Measurements from ENCODE around the gene ICE1. TPM values are rescaled to one million over a fixed set of nuclear protein-coding genes. Genes with fewer than 3 reads are reported as not detected.

ICE1 gene
- total and polyA plus RNA-seq, 2 donors (not counting 1 experiment from before 2014, with no cell fraction given): 6.5 to 39.7 TPM

DNA sequence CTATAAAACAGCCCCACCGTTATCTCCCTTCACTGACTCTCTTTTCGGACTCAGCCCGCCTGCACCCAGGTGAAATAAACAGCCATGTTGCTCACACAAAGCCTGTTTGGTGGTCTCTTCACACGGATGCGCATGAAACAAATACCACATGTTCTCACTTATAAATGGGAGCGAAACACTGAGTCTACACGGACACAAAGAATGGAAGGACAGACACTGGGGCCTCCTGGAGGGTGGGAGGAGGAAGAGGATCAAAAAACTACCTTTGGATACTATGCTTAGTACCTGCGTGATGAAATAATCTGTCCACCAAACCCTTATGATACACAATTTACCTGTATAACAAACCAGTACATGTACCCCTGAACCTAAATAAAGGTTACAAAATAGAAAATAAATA is 98.6 kb downstream of the ICE1 start:
- intact Hi-C loops (cut with micrococcal nuclease): no loop called here
- Histone ChIP-seq H2AFZ (ENCODE audit: insufficient read depth, low read depth, low read length, poor library complexity, severe bottlenecking) (peak overlapping the region; percentile 56), H3K79me2 (ENCODE audit: control insufficient read depth, insufficient read depth, low read length) (no peaks in the 10 kb centered on the region), H3K4me1 (ENCODE audit: control insufficient read depth in 2 of 2, insufficient read depth in 2 of 2, low read length in 2 of 2) (peaks cover 7 to 9% of the 10 kb centered on the region in 2 donors), H3K9ac (ENCODE audit: low read length) (no peak overlapping the region), H3K4me2 (replicated peaks; ENCODE audit: low read depth, low read length, poor library complexity, severe bottlenecking) (no peak overlapping the region), H3K27me3 (replicated peaks in 1 of 4; ENCODE audit: control extremely low read depth in 1 of 4, control insufficient read depth in 3 of 4, insufficient read depth in 4 of 4, low read length in 3 of 4) (no peaks in the 10 kb centered on the region), H3K9me3 (ENCODE audit: control extremely low read depth in 1 of 3, control insufficient read depth in 2 of 3, insufficient read depth in 1 of 3, low read length in 2 of 3) (no peaks in the 10 kb centered on the region), H3K4me3 (ENCODE audit: control extremely low read depth in 1 of 5, extremely low read depth in 1 of 5, insufficient read depth in 1 of 5, low read depth in 2 of 5, low read length in 4 of 5) (no peak overlapping the region), H3K36me3 (replicated peaks in 1 of 2; ENCODE audit: control extremely low read depth in 1 of 2, control insufficient read depth in 1 of 2, extremely low read depth in 1 of 2, insufficient read depth in 2 of 2, low read length in 1 of 2) (no peaks in the 10 kb centered on the region), H3K27ac (ENCODE audit: low read length in 2 of 2) (no peak overlapping the region), H4K20me1 (ENCODE audit: control insufficient read depth, insufficient read depth, low read length, poor library complexity, severe bottlenecking) (no peaks in the 10 kb centered on the region)
- Mint-ChIP-seq H3K27me3 (peaks cover 10% of the 10 kb centered on the region), H3K27ac (no peak overlapping the region), H3K9me3 (ENCODE audit: insufficient read depth) (peaks cover 3% of the 10 kb centered on the region), H3K4me1 (peaks cover 14% of the 10 kb centered on the region), H3K4me3 (no peak overlapping the region)
- DNase-seq: no peak
- no CpG with 5 or more reads among the region's 8 CpGs for WGBS (ENCODE audit: insufficient coverage)
- ChIA-PET CTCF (no interaction called here), POLR2A (no interaction called here)
- ATAC-seq (ENCODE audit: low read depth): no peak
- no peak for TF ChIP-seq EZH2 (IDR thresholded peaks at IDR 0.05; ENCODE audit: borderline replicate concordance, insufficient read depth, low read depth, low read length, poor library complexity, severe bottlenecking)
- TF ChIP-seq, protein P1, sequence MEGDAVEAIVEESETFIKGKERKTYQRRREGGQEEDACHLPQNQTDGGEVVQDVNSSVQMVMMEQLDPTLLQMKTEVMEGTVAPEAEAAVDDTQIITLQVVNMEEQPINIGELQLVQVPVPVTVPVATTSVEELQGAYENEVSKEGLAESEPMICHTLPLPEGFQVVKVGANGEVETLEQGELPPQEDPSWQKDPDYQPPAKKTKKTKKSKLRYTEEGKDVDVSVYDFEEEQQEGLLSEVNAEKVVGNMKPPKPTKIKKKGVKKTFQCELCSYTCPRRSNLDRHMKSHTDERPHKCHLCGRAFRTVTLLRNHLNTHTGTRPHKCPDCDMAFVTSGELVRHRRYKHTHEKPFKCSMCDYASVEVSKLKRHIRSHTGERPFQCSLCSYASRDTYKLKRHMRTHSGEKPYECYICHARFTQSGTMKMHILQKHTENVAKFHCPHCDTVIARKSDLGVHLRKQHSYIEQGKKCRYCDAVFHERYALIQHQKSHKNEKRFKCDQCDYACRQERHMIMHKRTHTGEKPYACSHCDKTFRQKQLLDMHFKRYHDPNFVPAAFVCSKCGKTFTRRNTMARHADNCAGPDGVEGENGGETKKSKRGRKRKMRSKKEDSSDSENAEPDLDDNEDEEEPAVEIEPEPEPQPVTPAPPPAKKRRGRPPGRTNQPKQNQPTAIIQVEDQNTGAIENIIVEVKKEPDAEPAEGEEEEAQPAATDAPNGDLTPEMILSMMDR (IDR thresholded peaks at IDR 0.05): no peak

- H3K4me1 Mint-ChIP-seq: peaks cover 14% of the 10 kb centered on the region
- no peak for TF ChIP-seq EZH2 (IDR thresholded peaks at IDR 0.05; ENCODE audit: borderline replicate concordance, insufficient read depth, low read depth, low read length, poor library complexity, severe bottlenecking)
- TF ChIP-seq, protein P1 (IDR thresholded peaks at IDR 0.05): no peak
- no peak overlapping the region for H3K27ac Mint-ChIP-seq
- no CpG with 5 or more reads among the region's 2 CpGs for WGBS (ENCODE audit: insufficient coverage)
- no peak overlapping the region for H3K4me3 Mint-ChIP-seq
- Histone ChIP-seq H3K79me2 (ENCODE audit: control insufficient read depth, insufficient read depth, low read length) (no peaks in the 10 kb centered on the region), H2AFZ (ENCODE audit: insufficient read depth, low read depth, low read length, poor library complexity, severe bottlenecking) (peak overlapping the region; percentile 56), H3K36me3 (replicated peaks in 1 of 2; ENCODE audit: control extremely low read depth in 1 of 2, control insufficient read depth in 1 of 2, extremely low read depth in 1 of 2, insufficient read depth in 2 of 2, low read length in 1 of 2) (no peaks in the 10 kb centered on the region), H3K4me1 (ENCODE audit: control insufficient read depth in 2 of 2, insufficient read depth in 2 of 2, low read length in 2 of 2) (peaks cover 7 to 9% of the 10 kb centered on the region in 2 donors), H4K20me1 (ENCODE audit: control insufficient read depth, insufficient read depth, low read length, poor library complexity, severe bottlenecking) (no peaks in the 10 kb centered on the region), H3K27ac (ENCODE audit: low read length in 2 of 2) (no peak overlapping the region), H3K9me3 (ENCODE audit: control extremely low read depth in 1 of 3, control insufficient read depth in 2 of 3, insufficient read depth in 1 of 3, low read length in 2 of 3) (peaks cover 0 to under 1% (median 0%) of the 10 kb centered on the region in 3 donors), H3K4me2 (replicated peaks; ENCODE audit: low read depth, low read length, poor library complexity, severe bottlenecking) (no peak overlapping the region), H3K27me3 (replicated peaks in 1 of 4; ENCODE audit: control extremely low read depth in 1 of 4, control insufficient read depth in 3 of 4, insufficient read depth in 4 of 4, low read length in 3 of 4) (no peaks in the 10 kb centered on the region), H3K4me3 (ENCODE audit: control extremely low read depth in 1 of 5, extremely low read depth in 1 of 5, insufficient read depth in 1 of 5, low read depth in 2 of 5, low read length in 4 of 5) (no peak overlapping the region), H3K9ac (ENCODE audit: low read length) (no peak overlapping the region)
- intact Hi-C loops (cut with micrococcal nuclease): no loop called here
- ChIA-PET CTCF (no interaction called here), POLR2A (interaction anchor here (0.7 kb wide), 1 partner anchor 938 kb away, joined by 3 read pairs; no protein-coding TSS in a partner anchor)
- H3K27me3 Mint-ChIP-seq: peaks cover 7% of the 10 kb centered on the region
- peaks cover 3% of the 10 kb centered on the region for H3K9me3 Mint-ChIP-seq (ENCODE audit: insufficient read depth)
- DNase-seq (no peak), ATAC-seq (ENCODE audit: low read depth) (no peak)
Observed at GRCh38 chr5:5521478-5521877, 99.0 kb downstream of the ICE1 start.

All from B cell (primary cell).